Left hindlimb (tissue), 1 donor: ENCODE data around the gene DENND4B.

Experiments
- DNase-seq: peaks from one replicate; pipeline ENCODE4 v3.0.0-alpha.2; 2018

The DENND4B gene

GRCh38 chr1:153880962-153881361 is 65.6 kb downstream of the DENND4B start:
- DNase-seq, result peak; percentile 93

- no peak for DNase-seq
These were observed 66.5 kb downstream of the DENND4B start for GRCh38 chr1:153880024-153880423.
